Fibroblast of pulmonary artery (primary cell): ENCODE data around the gene ZNF91.

Experiments
- DNase-seq: peaks from one replicate; pipeline ENCODE4 v3.0.0-alpha.2; 2010; ENCODE audit warnings: low read depth
- H3K4me3 ChIP-seq: replicated peaks from 2 replicates; pipeline ENCODE4 v1.5.1; 2011; ENCODE audit warnings: low read depth, mild to moderate bottlenecking, control low read depth, low read length, moderate library complexity
- TF ChIP-seq, protein P1 (sequence below): IDR thresholded peaks from 2 replicates; pipeline ENCODE4 v1.5.1; 2011; ENCODE audit warnings: mild to moderate bottlenecking, control low read depth, low read length, inconsistent platforms; ENCODE audit errors: missing control alignments

ZNF91 gene

DNA sequence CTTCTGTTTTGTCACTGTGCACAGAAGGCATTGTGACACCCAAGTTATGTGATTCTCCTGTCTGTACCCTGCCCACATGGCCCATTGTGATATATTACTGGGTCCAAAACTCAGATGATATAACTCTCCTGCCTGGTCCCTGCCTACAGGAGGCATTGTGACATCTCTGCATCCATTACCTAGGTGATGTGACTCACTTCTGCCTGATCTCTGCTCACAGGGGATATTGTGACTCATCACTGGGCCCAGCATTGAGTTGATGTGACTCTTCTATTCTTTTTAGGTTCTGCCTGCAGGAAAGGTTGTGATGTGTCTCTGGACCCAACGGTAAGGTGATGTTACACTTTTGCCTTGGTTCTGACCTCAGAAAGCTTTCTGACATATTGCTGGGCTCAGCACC is 77.1 kb downstream of the ZNF91 start:
- DNase-seq: no peak
- TF ChIP-seq, protein P1, sequence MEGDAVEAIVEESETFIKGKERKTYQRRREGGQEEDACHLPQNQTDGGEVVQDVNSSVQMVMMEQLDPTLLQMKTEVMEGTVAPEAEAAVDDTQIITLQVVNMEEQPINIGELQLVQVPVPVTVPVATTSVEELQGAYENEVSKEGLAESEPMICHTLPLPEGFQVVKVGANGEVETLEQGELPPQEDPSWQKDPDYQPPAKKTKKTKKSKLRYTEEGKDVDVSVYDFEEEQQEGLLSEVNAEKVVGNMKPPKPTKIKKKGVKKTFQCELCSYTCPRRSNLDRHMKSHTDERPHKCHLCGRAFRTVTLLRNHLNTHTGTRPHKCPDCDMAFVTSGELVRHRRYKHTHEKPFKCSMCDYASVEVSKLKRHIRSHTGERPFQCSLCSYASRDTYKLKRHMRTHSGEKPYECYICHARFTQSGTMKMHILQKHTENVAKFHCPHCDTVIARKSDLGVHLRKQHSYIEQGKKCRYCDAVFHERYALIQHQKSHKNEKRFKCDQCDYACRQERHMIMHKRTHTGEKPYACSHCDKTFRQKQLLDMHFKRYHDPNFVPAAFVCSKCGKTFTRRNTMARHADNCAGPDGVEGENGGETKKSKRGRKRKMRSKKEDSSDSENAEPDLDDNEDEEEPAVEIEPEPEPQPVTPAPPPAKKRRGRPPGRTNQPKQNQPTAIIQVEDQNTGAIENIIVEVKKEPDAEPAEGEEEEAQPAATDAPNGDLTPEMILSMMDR: no peak

DNA sequence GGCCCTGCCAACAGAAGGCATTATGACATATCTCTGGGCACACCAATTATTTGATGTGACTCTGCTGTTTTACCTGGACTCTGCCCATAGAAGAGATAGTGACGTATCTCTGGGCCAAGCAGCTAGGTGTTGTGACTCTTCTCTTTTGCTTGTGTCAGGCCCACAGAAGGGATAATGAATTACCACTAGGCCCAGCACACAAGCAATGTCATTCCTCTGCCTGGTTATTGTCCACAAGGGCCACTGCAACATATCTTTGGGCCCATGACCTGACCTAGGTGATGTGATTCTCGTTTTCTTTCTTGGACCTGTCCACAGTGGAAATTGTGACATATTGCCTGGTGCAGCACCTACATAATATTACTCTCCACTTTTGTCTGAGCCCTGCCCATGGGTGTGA is 80.0 kb downstream of the ZNF91 start:
- H3K4me3 ChIP-seq: no peak overlapping the region
- DNase-seq: no peak
- TF ChIP-seq, protein P1: no peak

More for the DNA sequence above, 77.1 kb downstream of the ZNF91 start:
- no peak overlapping the region for H3K4me3 ChIP-seq

DNA sequence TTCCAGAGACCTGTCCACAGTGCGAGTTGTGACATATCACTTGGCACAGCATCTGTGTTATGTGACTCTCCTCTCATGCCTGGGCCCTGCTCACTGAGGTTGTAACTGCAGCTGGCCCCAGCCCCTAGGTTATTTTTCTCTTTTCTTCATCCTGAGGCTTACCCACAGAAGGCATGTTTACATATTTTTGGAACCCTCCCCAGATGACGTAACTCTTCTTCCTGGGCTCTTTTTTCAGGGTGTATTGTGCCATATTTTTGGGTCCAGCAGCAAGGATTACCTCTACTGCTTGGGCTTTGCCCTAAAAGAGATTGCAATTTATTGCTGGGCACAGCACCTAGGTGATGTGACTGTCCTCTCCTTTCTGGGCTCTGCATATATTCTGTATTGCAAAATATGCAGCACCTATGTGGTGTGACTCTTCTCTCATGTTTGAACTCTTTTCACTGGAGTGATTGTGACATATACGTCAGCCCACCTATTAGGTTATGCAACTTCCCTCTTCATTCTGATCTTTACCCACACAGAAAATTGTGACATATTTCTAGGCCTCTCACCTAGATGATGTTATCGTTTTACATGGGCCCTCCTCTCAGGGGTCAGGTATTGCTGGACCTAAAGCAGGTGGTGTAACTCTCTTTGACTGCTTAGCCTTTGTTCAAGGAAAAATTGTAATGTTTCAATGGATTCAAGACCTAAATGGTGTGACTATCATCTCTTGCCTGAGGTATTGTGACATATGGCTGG is 80.6 kb downstream of the ZNF91 start:
- TF ChIP-seq, protein P1: no peak
- H3K4me3 ChIP-seq: no peak overlapping the region
- DNase-seq: no peak

DNA sequence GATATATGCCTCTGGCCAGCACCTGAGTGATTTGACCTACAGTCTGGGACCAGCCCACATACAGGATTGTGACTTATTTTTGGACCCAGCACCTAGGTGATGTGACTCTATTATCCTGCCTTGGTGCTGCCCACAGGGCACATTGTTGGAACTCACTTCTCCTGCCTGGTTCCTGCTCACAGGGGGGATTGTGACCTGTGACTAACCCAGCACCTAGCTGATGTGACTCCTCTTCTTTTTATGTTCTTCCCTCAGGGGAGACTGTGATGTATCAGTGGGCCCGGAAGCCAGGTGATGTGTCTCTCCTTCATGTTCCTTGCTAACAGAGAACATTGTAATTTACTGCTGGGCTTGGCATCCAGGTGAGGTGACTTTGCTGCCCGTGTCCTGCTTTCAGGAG is 82.1 kb downstream of the ZNF91 start:
- no peak for DNase-seq
- H3K4me3 ChIP-seq: no peak overlapping the region
- TF ChIP-seq, protein P1: no peak

DNA sequence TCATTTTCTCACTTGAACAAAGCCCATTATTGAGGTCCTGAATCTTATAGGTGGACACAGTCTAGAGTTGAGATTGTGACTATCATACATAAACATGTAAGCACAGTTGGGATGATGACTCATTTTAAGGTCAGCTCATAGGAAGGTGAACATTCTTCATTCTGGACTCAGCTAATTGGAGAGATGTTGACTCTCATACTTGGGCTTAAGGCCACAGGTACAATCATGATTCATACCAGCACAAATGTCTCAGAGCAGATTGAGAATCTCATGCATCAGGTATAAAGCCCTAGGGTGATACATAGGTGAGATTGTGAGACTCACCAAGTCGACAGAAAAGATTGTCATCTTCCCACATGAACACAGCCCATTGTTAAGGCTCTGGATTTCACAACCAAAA is 82.8 kb downstream of the ZNF91 start:
- no peak for DNase-seq
- no peak overlapping the region for H3K4me3 ChIP-seq
- TF ChIP-seq, protein P1: no peak

DNA sequence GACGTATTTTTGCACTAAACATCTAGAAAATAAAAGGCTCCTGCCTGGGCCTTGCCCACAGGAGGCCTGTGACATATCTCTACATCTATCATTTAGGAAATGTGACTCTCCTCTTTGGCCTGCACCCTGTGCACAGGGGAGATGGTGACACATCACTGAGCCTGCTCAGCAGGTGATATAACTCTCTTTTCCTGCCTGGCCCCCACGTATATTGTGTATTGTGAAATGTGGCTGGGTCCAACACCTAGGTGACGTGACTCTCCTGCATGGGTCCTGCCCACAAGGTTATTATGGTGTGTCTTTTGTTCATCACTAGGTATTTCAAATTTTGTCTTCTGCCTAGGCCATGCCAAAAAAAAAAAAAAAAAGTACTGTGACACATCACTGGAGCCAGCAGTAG is 83.7 kb downstream of the ZNF91 start:
- TF ChIP-seq, protein P1: no peak
- no peak overlapping the region for H3K4me3 ChIP-seq
- DNase-seq: no peak

DNA sequence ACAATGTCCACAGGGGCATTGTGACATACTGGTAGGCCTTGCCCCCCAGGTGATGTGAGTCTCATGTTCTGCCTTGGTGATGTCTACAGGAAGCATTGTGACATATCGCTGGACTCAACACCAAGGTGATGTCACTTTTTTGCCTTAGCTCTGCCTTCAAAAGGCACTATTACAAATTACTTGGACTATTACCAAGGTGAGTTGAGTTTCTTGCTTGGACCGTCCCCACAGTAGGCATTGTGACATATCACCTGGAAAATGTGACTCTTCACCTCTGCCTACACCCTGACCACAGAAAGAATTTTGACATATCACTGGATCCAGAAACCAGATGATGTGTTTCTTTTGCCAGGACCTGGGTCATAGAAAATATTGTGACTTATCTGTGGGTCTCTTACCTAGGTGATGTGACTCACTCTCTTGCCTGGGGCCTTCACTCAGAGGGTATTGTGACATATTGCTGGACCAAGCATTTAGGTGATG is 84.5 kb downstream of the ZNF91 start:
- DNase-seq: no peak
- TF ChIP-seq, protein P1: no peak
- no peak overlapping the region for H3K4me3 ChIP-seq
